Measurements from ENCODE around the gene SMIM36.
"Not testable (repeated sequence)": the region's sequence is repeated elsewhere in the genome, so short reads cannot be mapped to it uniquely, and the experiment has no call there.

Gene SMIM36

DNA sequence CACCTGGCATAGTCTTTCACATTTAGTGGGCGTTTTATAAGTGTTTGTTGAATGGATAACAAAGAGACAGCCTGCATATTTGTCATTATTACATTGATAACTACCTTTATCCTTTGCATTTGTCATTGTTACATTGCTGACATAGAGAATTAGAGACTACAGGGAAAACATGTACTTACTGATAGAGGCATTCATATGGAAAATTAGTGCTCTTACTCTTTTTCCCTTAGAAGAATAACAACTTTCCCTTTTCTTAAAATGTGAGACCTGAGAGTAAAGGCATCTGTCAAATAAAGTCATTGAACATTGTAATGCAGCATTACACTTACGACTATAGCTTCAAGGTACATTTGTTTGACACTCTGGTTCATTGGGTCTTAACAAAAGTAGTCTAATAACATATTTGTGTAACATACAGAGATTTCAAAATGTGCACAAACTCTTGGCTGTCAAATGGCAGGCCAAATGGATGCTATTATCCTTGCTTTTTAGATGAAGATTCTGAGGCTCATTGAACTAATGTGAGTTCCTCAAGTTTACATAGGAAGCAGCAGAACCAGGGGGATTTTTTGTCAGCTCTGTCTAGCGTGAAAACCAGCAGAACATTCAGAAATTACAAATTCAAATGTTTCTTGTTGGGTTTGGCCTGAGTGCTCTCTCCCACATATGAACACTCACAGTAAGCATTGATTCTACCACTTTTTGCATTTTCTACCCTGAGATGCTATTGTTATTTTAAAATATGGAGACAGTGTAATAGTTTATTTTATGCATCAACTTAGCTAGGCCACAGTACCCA is 28.5 kb downstream of the SMIM36 start:
- TF ChIP-seq, protein P1, sequence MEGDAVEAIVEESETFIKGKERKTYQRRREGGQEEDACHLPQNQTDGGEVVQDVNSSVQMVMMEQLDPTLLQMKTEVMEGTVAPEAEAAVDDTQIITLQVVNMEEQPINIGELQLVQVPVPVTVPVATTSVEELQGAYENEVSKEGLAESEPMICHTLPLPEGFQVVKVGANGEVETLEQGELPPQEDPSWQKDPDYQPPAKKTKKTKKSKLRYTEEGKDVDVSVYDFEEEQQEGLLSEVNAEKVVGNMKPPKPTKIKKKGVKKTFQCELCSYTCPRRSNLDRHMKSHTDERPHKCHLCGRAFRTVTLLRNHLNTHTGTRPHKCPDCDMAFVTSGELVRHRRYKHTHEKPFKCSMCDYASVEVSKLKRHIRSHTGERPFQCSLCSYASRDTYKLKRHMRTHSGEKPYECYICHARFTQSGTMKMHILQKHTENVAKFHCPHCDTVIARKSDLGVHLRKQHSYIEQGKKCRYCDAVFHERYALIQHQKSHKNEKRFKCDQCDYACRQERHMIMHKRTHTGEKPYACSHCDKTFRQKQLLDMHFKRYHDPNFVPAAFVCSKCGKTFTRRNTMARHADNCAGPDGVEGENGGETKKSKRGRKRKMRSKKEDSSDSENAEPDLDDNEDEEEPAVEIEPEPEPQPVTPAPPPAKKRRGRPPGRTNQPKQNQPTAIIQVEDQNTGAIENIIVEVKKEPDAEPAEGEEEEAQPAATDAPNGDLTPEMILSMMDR (IDR thresholded peaks at IDR 0.05; ENCODE audit: low read depth, low read length) = no peak
- DNase-seq (ENCODE audit: extremely low read depth, low read depth) = no peak

GRCh38 chr17:55480631-55481315 is 30.5 kb downstream of the SMIM36 start:
- TF ChIP-seq, protein P1 (IDR thresholded peaks at IDR 0.05; ENCODE audit: low read depth, low read length) = no peak
- no peak for DNase-seq (ENCODE audit: extremely low read depth, low read depth)

GRCh38 chr17:55479903-55480302 is 31.3 kb downstream of the SMIM36 start:
- DNase-seq (ENCODE audit: extremely low read depth, low read depth) = no peak
- TF ChIP-seq, protein P1 (IDR thresholded peaks at IDR 0.05; ENCODE audit: low read depth, low read length) = no peak

- TF ChIP-seq, protein P1 (IDR thresholded peaks at IDR 0.05; ENCODE audit: low read depth, low read length) = no peak
- DNase-seq (ENCODE audit: extremely low read depth, low read depth) = no peak
Observed at GRCh38 chr17:55478971-55479370, 32.3 kb downstream of the SMIM36 start.

GRCh38 chr17:55466671-55467070 is 44.6 kb downstream of the SMIM36 start:
- no peak for DNase-seq (ENCODE audit: extremely low read depth, low read depth)
- TF ChIP-seq, protein P1 (IDR thresholded peaks at IDR 0.05; ENCODE audit: low read depth, low read length) = no peak

GRCh38 chr17:55465771-55466170 is 45.5 kb downstream of the SMIM36 start:
- not testable (repeated sequence) for DNase-seq (ENCODE audit: extremely low read depth, low read depth)

GRCh38 chr17:55463600-55463999 is 47.7 kb downstream of the SMIM36 start:
- TF ChIP-seq, protein P1 (IDR thresholded peaks at IDR 0.05; ENCODE audit: low read depth, low read length) = no peak
- no peak for DNase-seq (ENCODE audit: extremely low read depth, low read depth)

All from AG09319 (cell line).